ENCODE results near the gene MAS1. TPM values are rescaled to one million over a fixed set of nuclear protein-coding genes. Genes with fewer than 3 reads are reported as not detected.
A peak's percentile ranks its signal among the peaks of the same experiment; 100 is the strongest.

The MAS1 gene
- total and polyA plus RNA-seq, 10 of the 15 experiments (the other 5 are each of a cell fraction or from before 2014, with no cell fraction given): under 0.01 to 0.08 TPM; not detected in 8

GRCh38 chr6:159929819-159930218 lies 39.0 kb downstream of the MAS1 start (continued):
- TF ChIP-seq SPI1 (IDR thresholded peaks at IDR 0.05; ENCODE audit: borderline replicate concordance, insufficient read depth, low read depth, low read length): no peak
- no peak for TF ChIP-seq MYC (IDR thresholded peaks at IDR 0.05; ENCODE audit: insufficient read depth, insufficient read length, insufficient replicate concordance, low read length, severe bottlenecking)
- peak; percentile 39; the same call in 1 of the 2 replicates for TF ChIP-seq CBFB (IDR thresholded peaks at IDR 0.05; ENCODE audit: low read depth)
- TF ChIP-seq GATAD2B (conservative IDR thresholded peaks at IDR 0.05; ENCODE audit: low read depth): 0 out of 2 replicates have a peak, but pooled peaks have one; percentile 7
- no peak for TF ChIP-seq NR2C1 (IDR thresholded peaks at IDR 0.05)
- TF ChIP-seq YBX1 (IDR thresholded peaks at IDR 0.05): no peak
- no peak for TF ChIP-seq SP1 (IDR thresholded peaks at IDR 0.05; ENCODE audit: low read depth, low read length)
- TF ChIP-seq SRF (IDR thresholded peaks at IDR 0.05; ENCODE audit: low read depth in 2 of 2, low read length in 2 of 2): no peak
- no peak for TF ChIP-seq RCOR1 (conservative IDR thresholded peaks at IDR 0.05; ENCODE audit: low read depth, low read length)
- TF ChIP-seq SKIL (IDR thresholded peaks at IDR 0.05; ENCODE audit: low read depth, poor library complexity, severe bottlenecking): peak; percentile 96
- TF ChIP-seq REST (IDR thresholded peaks at IDR 0.05; ENCODE audit: low read depth, low read length): no peak
- TF ChIP-seq ETV6 (conservative IDR thresholded peaks at IDR 0.05 in 1 of 2, IDR thresholded peaks at IDR 0.05 in 1 of 2; ENCODE audit: borderline replicate concordance in 1 of 2, low read depth in 1 of 2): peak in 1 of 2 experiments; percentile 33; a peak in 1 of 4 replicates
- peak; percentile 66; the same call in 1 of the 2 replicates for TF ChIP-seq FOXK2 (IDR thresholded peaks at IDR 0.05)
- peak; percentile 61 to 90; a peak in 2 of 4 replicates for TF ChIP-seq EP300 (IDR thresholded peaks at IDR 0.05; ENCODE audit: borderline replicate concordance in 1 of 2, control insufficient read depth in 1 of 2, low read depth in 2 of 2, low read length in 2 of 2)
- TF ChIP-seq BRCA1 (IDR thresholded peaks at IDR 0.05; ENCODE audit: low read depth, low read length): no peak
- peak; percentile 65 to 77 for TF ChIP-seq BHLHE40 (IDR thresholded peaks at IDR 0.05; ENCODE audit: borderline replicate concordance in 1 of 2, low read depth in 2 of 2, low read length in 1 of 2)
- TF ChIP-seq MLLT1 (IDR thresholded peaks at IDR 0.05): peak; percentile 72
- no peak for TF ChIP-seq STAT3 (IDR thresholded peaks at IDR 0.05; ENCODE audit: low read depth, low read length)
- TF ChIP-seq TCF3 (IDR thresholded peaks at IDR 0.05; ENCODE audit: borderline replicate concordance, insufficient read depth, low read depth, low read length): no peak
- peak; percentile 68 for TF ChIP-seq BCL11A (IDR thresholded peaks at IDR 0.05; ENCODE audit: low read depth, low read length)
- 0 out of 2 replicates have a peak, but pooled peaks have one; percentile 38 for TF ChIP-seq NR2F1 (conservative IDR thresholded peaks at IDR 0.05)
- TF ChIP-seq NFYA (IDR thresholded peaks at IDR 0.05; ENCODE audit: borderline replicate concordance, low read depth, low read length): no peak
- TF ChIP-seq TARDBP (IDR thresholded peaks at IDR 0.05; ENCODE audit: borderline replicate concordance): no peak

Measured in GM12878 (cell line).